ES-I3 (cell line): ENCODE measurements around the gene CACNA2D1.

Experiments
- H3K36me3 ChIP-seq: 2 replicates; pipeline ENCODE4 v1.6.1; 2013; ENCODE audit warnings: mild to moderate bottlenecking, low read length, control low read depth, moderate library complexity; ENCODE audit not compliant: insufficient read depth
- H3K4me1 ChIP-seq: 2 replicates; pipeline ENCODE4 v1.6.1; 2013; ENCODE audit warnings: mild to moderate bottlenecking, control low read depth, low read length; ENCODE audit not compliant: insufficient read depth
- H3K9ac ChIP-seq: 2 replicates; pipeline ENCODE4 v1.6.1; 2013; ENCODE audit warnings: low read depth, mild to moderate bottlenecking, low read length, moderate library complexity
- H3K9me3 ChIP-seq: 2 replicates; pipeline ENCODE4 v1.6.1; 2013; ENCODE audit warnings: mild to moderate bottlenecking, low read length, moderate library complexity; ENCODE audit not compliant: control insufficient read depth, insufficient read depth

Gene CACNA2D1

DNA sequence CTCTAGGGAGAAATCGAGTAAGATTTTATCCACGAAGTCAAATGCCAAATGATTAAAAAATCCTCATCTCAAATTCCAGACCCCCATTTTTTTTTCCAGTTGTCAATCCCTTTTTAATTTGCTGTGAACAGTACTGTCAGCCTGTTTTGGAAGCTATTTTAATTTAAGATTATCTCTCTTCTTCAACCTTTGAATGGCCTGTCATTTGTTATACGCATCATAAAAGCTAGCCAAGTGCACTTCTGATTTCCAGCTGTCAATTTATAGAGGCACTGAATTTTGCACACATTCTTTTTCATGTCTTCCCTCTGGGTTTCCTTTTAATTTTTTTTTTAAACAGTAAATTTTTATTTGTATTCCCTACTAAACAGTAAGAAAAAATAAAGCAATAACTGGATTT lies 337.4 kb downstream of the CACNA2D1 start:
- no peak overlapping the region for H3K9ac ChIP-seq
- peaks cover 3% of the 10 kb centered on the region for H3K4me1 ChIP-seq
- no peaks in the 10 kb centered on the region for H3K9me3 ChIP-seq
- no peaks in the 10 kb centered on the region for H3K36me3 ChIP-seq

DNA sequence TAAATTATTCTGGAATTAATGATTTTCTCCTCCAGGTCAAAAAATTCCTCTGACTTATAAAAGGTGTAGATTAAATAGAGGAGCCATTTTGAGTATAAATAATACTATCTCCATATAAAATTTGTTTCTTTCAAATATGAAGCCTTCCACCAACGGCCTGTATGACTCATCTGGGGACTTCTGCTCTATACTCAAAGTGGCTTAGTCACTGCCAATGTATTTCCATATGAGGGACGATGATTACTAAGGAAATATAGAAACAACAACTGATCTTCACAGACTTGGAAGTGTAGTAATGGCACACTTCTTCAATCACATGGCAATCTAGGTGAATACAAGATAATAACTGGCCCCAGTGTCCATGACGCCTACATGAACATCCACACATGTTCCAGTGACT lies 338.1 kb downstream of the CACNA2D1 start:
- no peak overlapping the region for H3K9ac ChIP-seq

DNA sequence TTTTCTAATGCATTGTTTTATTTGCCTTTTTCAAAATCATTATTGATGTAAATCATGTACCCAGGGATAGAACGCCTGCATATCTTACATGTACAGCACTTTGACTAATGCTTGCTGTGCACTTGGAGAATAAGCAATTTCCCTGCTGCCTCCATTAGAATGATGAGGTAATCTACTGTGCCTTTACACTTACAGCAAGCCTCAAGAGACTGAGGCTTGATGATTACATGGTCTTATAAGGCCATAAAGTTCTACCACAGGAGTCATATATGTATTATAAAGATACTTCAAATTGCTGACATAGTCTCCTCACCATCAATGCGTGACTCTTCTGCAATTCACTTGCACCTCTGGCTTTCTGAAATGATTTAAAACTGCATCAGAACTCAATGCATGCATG lies 345.2 kb downstream of the CACNA2D1 start:
- Histone ChIP-seq H3K36me3 (no peaks in the 10 kb centered on the region), H3K9me3 (no peaks in the 10 kb centered on the region), H3K9ac (no peak overlapping the region), H3K4me1 (no peaks in the 10 kb centered on the region)

More for the DNA sequence above, 338.1 kb downstream of the CACNA2D1 start:
- no peaks in the 10 kb centered on the region for H3K36me3 ChIP-seq
- peaks cover 3% of the 10 kb centered on the region for H3K4me1 ChIP-seq
- no peaks in the 10 kb centered on the region for H3K9me3 ChIP-seq

DNA sequence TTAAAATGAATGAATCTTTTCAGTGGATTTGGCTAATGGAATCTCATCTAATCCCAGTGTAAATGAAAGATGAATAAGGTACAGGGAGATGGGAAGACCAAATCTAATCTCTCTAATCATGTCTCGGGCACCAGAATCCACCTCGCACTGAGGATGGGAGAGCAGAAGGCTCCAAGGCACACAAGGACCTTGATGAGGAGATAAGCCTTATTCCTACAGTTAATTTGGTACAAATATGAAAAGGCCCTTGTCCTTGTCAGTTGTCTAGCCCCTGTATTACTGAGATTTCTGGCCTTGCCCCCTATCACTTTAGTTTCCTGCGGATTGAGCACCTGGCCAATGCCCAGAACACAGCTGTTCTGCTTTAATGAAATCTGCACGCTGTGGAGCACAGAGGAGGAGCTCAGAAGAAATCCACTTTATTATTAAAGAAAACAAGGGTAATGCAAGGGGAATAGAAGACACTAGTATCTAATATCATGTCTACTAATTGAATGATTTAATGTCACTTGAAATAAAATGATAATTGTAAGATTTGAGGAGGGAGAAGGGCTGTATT lies 352.4 kb downstream of the CACNA2D1 start:
- H3K9ac ChIP-seq, result no peak overlapping the region
- no peaks in the 10 kb centered on the region for H3K9me3 ChIP-seq
- H3K36me3 ChIP-seq, result no peaks in the 10 kb centered on the region
- no peaks in the 10 kb centered on the region for H3K4me1 ChIP-seq

DNA sequence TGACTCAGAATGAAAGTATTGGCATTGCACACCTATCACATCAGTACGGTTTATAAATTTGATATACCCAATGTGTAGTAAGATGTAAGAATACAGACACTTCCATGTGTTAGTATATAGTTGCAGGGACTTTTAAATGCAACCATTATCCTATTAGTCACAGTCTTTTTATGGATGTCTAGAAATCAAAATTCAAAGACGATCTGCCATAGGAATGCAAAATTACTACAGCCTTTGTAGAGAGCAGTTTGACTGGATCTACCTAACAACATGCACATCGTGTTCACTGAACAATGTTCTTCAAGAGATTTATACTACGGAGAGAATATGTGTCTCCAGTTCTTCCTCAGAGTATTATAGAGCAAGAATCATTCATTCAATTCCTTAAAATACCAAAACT lies 356.5 kb downstream of the CACNA2D1 start:
- H3K4me1 ChIP-seq, result no peaks in the 10 kb centered on the region
- no peaks in the 10 kb centered on the region for H3K36me3 ChIP-seq
- H3K9ac ChIP-seq, result no peak overlapping the region
- H3K9me3 ChIP-seq, result no peaks in the 10 kb centered on the region

DNA sequence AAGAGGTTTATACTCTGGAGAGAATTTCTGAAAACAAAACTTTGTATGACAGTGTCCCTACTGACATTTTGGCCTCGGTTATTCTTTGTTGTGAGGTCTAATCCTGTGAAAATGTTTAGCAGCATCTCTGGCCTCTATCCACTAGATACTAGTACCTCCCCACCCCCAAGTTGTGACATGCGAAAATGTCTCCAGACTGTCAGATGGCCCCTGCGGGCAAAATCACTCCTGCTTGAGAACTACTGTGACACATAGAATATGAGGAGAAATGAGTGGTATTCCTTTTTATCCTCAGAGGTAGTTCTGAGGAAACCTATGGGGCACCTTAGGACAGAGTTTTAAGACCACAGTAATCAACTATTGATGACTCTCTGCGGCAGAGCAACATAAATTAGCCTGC lies 358.5 kb downstream of the CACNA2D1 start:
- Histone ChIP-seq H3K4me1 (no peaks in the 10 kb centered on the region), H3K9me3 (no peaks in the 10 kb centered on the region), H3K9ac (no peak overlapping the region), H3K36me3 (no peaks in the 10 kb centered on the region)

DNA sequence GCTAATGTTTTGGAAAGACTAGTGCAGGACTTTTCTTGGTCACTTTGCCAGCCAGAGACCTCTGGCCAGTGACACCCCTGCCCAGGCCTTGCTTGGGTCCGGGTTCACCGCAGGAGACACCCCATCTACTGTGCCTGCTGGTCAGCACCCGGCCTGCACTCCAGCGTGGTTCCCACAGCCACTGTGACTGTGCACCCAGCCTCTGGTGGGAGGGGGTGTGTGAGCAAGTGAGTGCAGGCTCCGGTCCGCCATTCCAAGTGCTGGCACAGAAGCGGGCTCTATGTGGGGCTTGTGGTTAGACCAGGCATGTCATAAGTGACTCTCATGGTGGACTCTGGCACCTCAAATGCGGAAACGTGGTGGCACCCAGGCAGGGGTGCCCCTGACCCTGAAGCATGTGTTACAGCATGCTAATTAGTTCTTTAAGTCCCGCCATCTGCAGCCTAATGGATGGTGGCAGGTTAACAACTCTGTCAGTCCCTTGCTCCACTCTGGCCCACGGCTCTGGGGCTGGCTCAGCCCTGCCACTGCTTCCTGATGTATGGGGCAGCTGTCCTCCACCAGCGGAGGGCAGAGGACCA lies 361.8 kb downstream of the CACNA2D1 start:
- Histone ChIP-seq H3K4me1 (no peaks in the 10 kb centered on the region), H3K36me3 (no peaks in the 10 kb centered on the region), H3K9me3 (no peaks in the 10 kb centered on the region), H3K9ac (no peak overlapping the region)

DNA sequence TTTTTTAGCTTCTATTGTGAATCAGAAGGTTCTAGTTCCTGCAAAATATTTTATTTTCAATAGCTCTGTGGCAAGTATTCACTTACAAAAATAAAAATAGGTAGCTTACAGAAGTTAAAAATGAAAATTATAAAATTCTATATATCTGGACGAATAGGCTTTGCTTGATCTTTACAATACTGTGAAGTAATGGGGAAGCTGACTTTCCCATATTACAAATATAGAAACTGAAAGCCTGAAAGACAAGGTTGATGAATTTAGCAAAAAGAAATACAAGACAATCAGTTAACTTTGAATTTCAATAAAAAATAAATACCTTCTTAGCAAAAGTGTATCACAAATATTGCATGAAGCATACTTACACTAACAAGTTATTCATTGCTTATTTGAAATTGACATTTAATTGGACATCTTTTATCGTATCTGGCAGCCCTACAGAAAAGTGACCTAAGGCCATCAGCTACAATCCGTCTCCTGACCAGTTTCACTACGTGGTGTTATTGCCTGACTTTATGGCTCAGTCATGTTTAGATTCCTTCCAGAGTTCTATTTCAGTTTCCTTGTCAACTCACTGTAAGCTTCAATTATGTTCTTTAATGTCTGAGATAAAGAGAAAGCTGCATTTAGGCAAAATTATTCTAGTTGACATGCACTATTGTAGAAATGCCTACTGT lies 363.2 kb downstream of the CACNA2D1 start:
- Histone ChIP-seq H3K9ac (no peak overlapping the region), H3K36me3 (no peaks in the 10 kb centered on the region), H3K9me3 (no peaks in the 10 kb centered on the region), H3K4me1 (no peaks in the 10 kb centered on the region)

DNA sequence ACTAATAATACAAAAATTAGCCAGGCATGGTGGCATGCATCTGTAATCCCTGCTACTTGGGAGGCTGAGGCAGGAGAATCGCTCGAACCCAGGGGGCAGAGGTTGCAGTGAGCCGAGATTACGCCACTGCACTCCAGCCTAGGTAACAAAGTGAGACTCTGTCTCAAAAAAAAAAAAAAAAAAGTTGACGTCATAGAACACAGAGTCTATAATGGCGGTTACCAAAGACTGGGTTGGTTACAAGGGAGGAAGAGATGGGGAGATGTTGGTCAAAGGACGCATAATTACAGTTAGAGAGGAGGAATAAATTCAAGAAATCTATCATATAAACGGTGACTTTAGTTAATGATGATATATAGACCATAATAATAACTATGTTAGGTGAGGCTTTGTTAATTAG lies 364.1 kb downstream of the CACNA2D1 start:
- no peak overlapping the region for H3K9ac ChIP-seq
- no peaks in the 10 kb centered on the region for H3K9me3 ChIP-seq
- no peaks in the 10 kb centered on the region for H3K36me3 ChIP-seq
- no peaks in the 10 kb centered on the region for H3K4me1 ChIP-seq

DNA sequence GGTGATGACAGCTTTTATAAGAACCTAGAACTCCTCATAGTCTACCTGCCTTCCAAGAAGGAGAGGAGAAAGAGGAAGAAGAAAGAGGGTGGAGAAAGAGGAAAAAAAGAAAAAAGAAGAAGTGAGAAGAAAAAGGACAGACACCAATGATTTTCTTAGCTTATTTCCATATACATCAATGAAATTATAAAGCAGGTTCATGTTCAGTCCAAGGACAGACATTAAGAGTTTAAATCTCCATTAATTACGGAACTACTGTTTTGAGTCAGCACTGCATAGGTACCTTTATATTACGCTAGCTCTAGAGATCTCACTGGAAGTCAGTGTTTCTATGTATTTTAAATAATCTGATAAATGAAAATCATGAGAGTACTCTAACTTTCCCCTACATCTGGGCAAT lies 364.8 kb downstream of the CACNA2D1 start:
- H3K4me1 ChIP-seq, result no peaks in the 10 kb centered on the region
- no peaks in the 10 kb centered on the region for H3K36me3 ChIP-seq
- H3K9ac ChIP-seq, result no peak overlapping the region
- H3K9me3 ChIP-seq, result no peaks in the 10 kb centered on the region

DNA sequence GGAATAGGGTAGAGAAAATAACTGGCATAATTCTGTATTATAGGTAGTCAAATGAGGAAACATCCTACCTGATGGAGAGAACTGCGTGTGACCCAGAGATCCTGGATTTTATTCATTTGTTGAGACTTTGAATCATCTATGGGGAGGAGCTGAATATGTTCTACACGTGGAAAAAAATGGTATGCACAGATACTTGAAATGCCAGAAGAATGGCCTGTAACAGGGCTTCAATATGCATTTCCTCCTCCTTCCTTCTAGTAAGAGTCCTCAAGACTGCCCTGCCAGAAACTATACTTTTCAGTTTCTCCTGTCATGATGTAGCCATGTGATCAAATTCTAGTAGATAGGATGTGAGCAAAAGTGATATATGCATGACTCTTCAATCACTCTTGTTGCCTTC lies 372.1 kb downstream of the CACNA2D1 start:
- Histone ChIP-seq H3K36me3 (no peaks in the 10 kb centered on the region), H3K9ac (no peak overlapping the region), H3K4me1 (no peaks in the 10 kb centered on the region), H3K9me3 (no peaks in the 10 kb centered on the region)

DNA sequence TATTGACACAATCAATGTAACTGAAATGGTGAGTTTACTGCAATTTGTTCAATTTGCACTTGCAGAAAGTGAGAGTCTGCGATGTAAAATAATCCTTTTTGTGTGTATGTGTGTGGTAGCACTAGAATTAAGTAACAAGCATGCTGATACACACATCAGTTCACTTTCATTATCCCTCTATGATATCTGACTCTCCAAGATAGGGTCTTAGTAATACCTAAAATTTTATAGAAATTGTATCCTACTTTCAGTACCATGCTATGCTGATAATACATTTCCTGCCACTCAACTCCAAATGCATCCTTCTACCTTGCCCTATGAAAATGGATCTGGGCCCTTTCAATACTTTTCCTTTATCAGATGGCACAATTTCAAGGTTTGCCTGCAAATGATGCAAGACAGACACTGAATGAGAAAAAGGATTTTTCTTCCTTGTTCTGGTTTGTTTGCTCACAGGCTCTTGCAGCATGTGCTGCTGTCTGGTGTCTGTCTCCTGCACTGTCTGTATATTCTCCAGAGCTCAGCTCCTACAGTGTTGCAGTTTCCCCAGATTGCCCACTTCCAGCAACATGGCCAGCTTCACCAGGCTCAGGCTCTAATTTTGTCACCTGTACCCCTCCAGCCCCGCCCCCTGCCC lies 375.8 kb downstream of the CACNA2D1 start:
- Histone ChIP-seq H3K36me3 (no peaks in the 10 kb centered on the region), H3K9ac (no peak overlapping the region), H3K4me1 (no peaks in the 10 kb centered on the region), H3K9me3 (no peaks in the 10 kb centered on the region)

DNA sequence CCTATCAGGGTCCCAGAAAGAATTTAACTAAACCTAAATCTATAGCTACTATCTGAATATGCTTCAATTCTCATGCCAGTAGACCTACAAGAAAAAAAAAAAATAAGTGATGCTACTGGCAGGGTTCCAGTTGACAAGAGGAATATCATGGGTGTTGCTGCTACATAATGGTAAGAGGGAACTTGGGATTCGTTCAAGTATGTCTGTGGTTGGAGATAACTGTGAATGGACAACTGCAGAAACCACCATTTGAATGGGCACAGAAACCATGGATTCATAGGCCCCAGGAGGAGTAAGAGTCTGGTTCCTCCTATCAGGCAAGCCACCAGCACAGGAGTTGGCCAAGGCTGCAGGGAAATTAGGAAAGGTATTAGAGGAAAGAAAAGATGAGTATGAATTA lies 386.1 kb downstream of the CACNA2D1 start:
- Histone ChIP-seq H3K9me3 (no peaks in the 10 kb centered on the region), H3K4me1 (no peaks in the 10 kb centered on the region), H3K9ac (no peak overlapping the region), H3K36me3 (no peaks in the 10 kb centered on the region; the same call in 1 of the 2 replicates)

DNA sequence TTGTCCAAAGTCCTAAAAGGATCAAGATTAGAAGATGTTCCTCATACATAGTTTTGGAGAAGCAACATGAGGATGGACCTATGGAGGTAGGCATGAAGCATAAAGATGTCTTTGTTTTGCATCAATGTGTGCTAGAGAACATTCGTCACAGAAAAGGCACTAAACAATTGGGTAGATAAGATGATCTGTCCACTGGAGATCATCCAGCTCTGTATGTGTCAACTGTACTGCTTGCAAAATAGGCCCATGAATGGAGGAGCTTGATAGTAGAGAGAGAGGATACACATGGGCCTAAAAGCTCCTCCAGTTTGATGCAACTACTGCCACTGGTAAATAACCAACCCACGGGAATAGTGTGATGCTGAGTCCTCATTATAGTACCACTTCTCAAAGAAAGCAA lies 387.3 kb downstream of the CACNA2D1 start:
- Histone ChIP-seq H3K36me3 (no peaks in the 10 kb centered on the region; the same call in 1 of the 2 replicates), H3K9me3 (no peaks in the 10 kb centered on the region), H3K9ac (no peak overlapping the region), H3K4me1 (peaks cover 4% of the 10 kb centered on the region; the same call in 1 of the 2 replicates)

DNA sequence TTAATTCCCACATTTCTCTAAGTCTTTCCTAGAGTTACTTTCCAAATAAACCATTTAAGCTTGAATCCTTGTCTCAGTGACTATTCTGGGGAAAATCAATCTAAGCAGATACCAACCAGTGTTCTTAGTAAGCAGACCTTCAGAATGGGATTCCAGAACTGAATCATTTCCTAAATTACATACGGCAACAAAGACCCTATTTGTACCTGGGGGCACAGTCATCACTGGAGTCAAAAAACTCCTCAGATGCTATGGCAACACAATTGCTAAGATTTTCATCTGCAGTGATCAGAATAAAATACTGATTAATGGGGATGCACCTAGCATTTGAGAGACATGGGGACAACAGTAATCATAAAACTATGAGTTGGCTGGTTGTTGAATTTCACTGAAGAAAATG lies 389.0 kb downstream of the CACNA2D1 start:
- Histone ChIP-seq H3K9me3 (no peaks in the 10 kb centered on the region), H3K36me3 (no peaks in the 10 kb centered on the region; the same call in 1 of the 2 replicates), H3K9ac (no peak overlapping the region), H3K4me1 (peaks cover 12% of the 10 kb centered on the region)
